Glomerular endothelial cell (primary cell): Measurements from ENCODE around the gene SLC24A3. TPM values are rescaled to one million over a fixed set of nuclear protein-coding genes. Genes with fewer than 3 reads are reported as not detected.

Source experiments
- DNase-seq: peaks from one replicate; pipeline ENCODE4 v3.0.0-alpha.2; 2011; ENCODE audit warnings: low read depth, low spot score; ENCODE audit errors: extremely low read depth
- total RNA-seq: library from RNA; depleted of rRNA; stranded (reverse); fragments of >200 nt; gene quantifications from 2 replicates; pipeline ENCODE4 v1.2.3, GENCODE V29; 2015

Gene SLC24A3
- total RNA-seq, 1 donor from 2014 or later: 0.18 TPM

DNA sequence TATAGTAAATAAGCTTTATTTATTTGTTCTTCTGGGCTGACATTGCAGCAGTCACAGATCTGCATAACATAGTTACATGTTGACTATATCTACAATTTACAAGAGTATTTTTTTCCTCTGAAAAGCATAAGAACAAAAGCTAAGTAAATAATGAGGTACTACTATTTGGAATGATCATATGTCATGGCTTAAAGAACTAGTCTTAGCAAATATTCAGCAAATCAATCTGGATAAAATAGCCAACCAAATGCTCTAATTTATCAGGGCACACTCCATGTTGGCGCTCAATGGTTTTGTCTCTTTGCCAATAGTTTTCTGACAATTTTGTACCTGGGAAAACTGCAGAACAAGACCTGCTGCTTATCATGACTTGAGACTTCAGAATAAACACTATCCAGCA is 312.2 kb downstream of the SLC24A3 start:
- no peak for DNase-seq

DNA sequence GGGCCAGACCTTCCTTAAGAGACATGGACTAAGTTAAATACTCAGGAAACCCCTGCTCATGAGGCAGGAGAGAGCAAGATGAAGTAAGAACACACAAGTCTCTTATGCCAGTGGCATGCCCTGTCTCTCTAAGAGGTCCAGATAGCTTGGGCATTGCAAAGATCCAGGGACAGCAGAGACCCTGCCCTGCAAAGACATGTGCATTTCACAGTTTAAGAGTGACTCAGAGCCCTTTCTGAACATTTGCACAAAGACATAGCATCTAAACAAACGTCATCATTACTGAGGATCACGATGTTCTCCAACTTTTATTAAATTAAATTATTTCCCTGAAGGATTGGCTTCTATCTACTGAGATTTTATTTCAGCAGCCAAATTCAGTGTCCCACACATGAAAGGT is 315.1 kb downstream of the SLC24A3 start:
- no peak for DNase-seq

DNA sequence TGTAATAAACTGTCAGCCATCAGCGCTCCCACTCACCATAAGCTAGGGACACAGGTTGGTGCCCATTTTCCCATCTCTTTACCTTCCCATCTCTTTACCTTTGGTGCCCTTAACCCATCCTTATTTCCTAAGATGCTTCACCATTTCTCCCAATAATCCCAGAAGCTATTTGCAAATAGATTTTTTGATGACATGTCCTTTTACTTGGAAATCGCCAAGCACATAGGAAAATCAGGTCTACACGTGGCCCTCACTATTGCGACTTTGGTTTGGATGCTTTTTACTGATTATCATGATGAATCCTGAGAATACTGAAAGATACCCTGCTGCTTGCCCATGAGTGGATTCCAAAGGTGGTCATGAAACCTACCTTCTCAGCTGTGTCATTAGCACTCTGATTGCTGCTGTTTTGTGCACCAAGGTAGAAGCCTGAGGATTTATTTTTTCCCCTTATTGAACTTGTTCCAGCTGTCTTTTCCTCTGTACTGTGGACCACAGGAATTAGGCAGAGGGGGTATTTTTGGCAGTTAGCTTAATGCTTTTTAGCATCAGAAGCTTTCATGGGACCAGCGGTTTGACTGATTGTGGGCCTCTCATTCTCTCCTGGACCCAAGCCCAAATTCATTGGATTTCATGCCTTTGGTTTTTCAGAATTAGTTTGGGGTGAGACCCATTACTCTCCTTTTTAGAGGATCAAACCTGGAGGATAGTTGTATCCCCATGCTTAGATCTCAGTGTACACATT is 316.0 kb downstream of the SLC24A3 start:
- no peak for DNase-seq

DNA sequence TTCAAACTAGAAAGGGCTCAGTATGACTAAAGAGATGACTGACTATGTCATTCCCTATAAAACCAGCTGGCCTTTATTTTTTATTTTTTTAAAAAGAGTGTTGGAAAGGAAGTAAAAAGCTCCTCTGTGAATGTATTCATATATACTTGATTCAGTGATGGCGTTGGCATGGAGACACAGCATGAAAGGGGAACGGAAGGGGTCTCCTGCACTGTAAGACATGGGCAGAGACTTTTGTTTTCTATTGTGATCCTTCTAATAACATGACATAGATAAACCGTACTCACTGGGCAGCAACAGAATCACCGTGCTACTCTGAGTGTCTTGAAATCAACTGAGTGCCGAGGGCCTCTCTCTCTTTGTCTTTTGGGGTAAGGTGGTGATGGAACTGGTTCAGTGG is 317.6 kb downstream of the SLC24A3 start:
- DNase-seq: no peak

DNA sequence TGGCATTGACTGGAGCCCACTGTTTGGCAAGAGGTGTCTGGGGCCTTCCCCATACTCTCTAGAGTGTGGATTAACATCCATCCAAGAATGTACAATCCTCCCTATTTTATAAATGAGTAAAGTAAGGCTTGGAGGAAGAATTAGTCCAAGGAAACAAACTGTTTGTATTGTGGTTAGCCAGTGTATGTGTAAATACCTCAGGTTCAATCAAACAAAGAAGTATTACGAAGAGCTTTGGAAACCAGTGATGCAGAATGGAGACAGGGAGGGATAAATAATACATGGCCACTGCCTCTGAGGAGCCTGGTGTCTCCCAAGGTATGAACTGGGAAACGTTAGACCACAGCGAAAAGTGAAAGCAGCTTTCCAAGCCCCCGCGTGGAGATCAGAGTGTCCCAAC is 319.0 kb downstream of the SLC24A3 start:
- DNase-seq: no peak

DNA sequence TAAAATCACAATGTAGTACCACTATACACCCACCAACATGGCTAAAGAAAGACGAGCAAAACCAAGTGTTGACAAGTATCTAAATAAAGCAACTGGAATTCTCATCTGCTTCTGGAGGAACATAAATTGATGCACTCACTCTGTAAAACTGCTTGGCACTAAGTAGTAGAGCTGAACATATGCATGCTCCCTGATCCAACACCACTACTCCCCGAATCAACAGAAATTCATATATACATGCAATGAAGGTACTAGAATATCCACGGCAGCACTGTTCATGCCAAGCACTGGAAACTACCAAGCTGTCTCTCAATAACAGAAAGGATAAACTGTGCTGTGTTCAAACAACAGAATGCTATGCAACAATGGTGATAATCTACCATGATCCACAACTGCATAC is 326.1 kb downstream of the SLC24A3 start:
- no peak for DNase-seq

DNA sequence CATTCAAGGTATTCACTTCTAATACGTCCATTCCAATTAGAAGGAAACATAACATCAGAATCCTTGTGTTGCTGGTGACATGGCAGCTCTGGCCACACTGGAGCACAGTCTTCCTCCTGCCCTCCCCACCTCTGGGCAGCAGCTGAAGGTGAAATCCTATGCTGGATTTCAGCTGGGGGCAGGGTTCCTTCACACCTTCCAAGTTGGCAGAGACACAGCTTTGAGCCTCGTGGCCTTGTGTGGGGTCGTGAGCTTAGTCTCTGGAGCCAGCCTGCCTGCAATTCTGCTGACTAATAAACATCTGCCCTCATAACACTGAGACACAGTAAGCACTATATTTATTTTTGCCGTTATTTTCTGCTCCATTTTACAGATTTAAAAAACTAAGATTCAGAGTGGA is 326.7 kb downstream of the SLC24A3 start:
- no peak for DNase-seq

DNA sequence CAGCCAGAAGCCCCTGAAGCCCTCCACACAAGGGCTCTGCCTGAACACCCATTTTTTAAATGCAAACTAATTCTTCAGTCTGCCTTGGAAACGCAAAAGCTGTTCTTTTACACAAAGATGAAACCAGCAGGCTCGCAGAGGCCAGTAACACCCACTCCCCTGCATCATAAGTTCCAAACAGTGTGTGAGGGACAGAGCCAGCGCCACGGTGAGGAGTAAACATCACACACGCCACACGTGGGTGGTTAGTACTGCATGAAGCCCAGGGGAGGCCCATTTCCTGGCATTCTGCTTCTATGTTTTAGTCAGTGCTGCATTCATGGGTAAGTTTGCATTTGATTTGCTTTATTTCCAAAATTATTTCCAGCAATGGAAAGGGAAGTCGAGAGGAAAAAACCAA is 327.9 kb downstream of the SLC24A3 start:
- DNase-seq: no peak

DNA sequence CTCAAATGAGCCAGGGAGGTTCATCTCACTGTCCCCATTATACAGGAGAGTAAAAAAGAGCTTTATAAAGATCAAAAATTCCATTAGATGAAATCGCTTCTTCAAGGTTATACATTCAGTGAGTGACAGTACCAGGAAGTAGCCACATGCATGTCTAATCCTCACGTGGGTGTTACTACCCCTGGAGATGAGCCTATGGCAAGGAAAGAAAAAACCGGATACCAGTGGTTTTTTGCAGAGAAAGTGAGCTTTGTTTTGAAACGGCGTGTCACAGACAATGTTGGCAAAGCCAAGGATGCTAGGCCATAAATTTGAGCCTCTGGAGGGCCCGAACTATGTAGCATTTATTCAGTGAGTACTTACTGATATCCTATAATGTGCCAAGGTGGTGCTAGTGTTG is 330.7 kb downstream of the SLC24A3 start:
- no peak for DNase-seq

DNA sequence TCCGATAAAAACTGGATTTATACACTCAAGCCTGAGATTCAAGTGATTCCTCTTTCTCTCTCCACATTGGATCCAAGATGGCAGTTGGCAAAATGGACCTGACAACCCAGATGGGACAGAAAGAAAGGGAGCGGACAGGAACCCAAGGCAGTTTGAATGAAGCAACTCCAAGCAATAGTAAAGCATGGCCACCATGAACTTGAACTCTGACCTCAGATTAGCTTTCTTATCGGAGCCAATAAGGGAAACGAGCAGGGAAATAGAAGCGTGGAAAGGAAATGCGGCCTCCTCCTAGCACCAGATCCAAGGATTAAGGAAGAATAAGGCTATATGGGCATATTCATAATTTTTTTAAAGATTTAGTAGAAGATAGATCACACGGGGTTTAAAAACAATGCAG is 332.2 kb downstream of the SLC24A3 start:
- DNase-seq: no peak

DNA sequence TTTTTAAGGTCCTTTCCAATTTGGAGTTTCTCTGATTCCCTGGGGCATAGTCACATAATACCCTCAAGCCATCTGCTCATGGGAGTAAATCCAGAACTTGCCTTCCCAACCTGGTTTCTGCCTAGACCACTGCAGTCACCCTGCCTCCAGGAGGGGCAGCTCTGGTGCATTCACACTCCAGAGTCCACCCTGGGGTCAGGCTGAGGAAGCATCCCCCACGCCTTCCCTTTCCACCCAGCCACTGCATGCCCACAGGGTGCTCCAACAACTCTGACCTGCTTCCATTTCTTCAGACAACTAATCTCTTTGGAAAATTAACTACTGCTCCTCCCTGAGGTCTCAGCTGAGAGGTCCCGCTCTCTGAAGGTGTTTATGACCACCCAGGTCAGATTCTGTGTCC is 334.2 kb downstream of the SLC24A3 start:
- no peak for DNase-seq

DNA sequence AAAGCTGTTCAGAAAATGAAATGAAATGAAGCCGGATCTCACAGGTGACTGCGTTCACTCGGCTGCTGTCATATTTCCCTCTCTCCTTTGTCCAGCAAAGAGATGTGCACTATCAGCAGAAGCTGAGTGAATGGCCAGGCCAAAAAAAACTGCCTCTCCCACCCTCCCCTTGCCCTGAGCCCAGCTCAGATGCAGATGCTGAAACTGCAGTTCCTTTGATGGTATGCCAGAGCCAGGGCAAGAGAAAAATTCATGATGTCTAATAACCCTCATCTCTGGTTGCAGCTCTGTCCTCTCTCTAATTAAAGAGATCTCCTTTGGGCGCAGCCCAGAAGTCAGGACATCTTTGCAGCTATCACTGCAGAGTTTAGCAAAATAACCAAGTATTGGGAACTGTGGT is 335.1 kb downstream of the SLC24A3 start:
- DNase-seq: no peak

DNA sequence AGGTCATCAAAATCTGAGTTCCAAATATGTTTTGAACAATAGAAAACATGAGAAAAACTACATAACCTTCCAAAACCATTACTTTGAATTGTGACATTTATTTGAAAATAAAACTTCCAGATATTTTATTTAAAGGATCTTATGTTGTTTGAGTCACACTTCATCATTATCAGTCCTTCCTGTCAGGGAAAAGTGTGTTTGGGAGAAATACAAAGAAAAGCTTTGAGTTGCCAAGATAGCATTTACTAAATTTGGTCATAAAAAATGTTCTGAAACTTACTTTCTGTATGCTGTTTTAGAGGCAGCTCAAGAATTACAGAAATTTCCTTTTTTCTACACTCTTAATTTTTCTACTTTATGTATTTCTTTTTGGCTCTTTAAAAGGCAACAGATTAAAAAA is 337.5 kb downstream of the SLC24A3 start:
- DNase-seq: no peak

DNA sequence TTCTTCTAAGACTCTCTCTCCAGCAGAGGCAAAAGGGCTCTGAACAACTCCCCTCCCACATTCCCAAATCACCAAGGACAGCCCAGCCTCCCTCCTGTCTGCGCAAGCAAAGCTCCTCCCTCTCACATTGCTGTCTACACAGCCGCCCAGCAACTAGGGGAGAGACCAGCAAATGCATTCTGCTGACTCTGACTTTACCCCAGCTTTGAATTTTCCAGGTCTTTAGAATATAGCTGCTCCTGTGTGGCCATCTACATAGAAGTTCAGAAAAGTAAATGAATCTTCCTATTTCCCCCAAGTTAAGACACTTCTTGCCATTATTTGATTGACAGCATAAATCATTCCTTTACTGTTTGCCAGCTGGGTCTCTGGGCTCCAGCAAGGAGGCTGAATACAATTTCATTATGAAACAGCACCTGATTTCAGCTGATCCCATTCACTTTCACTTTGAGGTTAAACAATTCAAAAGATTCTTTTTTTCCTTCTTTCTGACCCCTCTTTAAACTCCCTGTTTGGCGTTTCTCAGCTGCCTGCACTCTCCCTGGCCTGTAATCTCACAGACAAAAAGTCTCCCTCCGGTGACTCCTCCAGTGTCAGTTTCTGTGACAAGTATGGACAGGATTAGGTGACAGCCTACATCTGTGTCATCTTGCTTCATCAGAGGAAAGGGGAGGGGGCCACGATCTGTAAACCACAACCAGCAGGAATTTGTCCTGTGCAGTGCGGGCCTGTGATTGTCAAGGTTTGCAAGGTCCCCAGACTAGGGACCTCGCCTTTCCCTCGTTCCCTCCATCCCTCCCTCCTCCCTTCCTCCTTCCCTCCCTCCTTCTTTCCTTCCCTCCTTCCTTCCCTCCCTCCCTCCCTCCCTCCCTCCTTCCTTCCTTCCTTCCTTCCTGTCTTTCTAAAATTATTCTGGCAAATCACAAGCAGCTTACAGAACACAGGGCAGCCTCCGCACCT is 340.1 kb downstream of the SLC24A3 start:
- DNase-seq: no peak

DNA sequence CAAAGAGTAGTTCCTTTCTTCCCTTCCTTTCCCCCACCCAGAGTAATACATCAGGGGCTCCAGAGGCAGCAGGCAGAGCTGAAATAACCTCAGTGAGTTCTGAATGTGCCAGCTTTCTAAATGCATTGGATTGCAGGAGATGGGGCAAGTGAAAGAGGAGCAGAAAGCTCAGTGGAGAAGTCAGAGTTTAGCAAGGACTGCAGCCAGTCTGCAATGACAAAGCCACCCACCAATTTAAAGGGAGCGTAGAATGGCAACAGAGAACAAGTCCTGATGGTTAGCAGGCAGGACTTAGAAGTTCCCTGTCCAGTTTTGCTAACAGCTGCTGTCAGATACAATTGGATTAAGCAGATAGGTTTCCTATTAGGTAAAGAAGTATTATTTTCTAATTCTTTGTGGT is 342.2 kb downstream of the SLC24A3 start:
- no peak for DNase-seq

DNA sequence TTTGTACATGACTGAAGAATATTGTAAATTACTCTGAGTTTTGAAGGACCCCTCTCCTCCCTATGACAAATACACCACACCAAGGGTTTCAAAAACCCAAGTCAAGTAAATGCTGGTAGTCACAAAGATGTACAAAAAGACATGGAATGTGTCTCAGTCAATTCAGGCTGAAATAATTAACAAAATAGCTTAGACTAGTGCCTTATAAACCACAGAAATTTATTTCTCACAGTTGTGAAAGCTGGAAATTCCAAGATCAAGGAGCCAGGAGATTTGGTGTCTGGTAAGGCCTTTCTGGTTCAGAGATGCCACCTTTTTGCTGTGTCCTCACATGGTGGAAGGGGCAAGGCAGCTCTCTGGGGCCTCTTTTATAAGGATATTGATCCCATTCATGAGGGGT is 343.3 kb downstream of the SLC24A3 start:
- DNase-seq: no peak

DNA sequence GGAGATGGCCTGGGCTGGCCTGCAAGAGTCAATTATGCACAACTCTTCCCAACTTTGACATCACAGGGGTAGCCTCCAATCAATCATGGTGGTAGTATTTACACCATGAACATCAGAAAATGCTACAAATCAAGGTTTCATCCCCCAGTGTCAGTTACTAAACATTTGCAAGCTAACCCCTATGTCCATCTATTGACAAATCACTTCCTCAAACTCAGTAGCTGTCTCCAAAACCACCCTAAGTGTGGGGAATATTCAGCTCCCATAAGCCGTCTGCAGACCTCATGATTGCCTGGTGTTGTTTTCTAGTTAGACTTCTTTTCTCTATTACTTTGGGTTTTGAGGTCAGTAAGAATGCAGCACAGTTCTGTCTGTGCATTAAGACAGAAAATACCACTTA is 344.8 kb downstream of the SLC24A3 start:
- DNase-seq: no peak

DNA sequence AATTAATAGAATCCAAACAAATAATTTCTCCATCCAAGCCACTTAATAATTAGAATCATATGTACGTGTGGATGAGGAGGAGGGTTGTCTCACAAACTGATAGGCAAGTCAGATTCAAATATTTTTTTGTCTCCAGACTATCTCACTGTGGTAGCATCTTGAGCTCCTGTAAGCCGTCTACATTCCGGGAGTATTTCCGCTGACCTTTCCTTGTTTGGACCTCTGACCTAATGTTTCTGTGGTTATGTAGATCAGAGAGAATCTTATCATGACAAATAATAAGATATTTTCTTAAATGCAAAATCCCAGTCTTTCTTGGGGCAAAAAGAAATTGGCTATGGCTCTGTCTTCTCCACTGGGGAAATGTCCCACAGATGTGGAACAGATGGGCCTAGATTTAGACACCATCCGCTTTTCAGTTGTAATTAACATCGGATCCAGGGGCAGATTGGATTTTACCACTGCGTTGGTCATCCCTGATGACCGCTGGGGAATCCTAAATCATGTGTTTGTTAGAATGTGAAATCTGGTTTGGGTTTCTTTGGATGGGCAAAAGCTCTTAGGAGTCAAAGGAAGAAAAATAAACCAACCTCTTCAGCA is 348.5 kb downstream of the SLC24A3 start:
- no peak for DNase-seq

DNA sequence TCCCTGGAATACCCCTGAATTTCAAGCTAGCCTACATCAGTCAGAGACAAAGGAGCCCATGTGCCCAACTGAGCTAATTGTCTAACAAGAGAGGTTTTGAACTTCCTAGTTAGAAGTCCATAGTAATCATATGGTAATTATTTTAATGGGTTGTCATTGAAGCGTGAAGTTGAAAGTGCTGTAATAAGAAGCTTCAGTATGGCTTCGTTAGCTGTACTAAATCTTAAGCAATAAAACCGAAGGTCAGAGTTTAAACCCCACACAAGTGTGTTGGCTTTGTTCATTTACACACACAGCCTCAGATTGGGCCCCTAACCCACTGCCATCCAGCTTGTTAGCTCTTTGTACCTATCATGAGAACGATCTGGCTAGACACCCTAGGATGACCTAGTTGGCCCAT is 350.0 kb downstream of the SLC24A3 start:
- DNase-seq: no peak

DNA sequence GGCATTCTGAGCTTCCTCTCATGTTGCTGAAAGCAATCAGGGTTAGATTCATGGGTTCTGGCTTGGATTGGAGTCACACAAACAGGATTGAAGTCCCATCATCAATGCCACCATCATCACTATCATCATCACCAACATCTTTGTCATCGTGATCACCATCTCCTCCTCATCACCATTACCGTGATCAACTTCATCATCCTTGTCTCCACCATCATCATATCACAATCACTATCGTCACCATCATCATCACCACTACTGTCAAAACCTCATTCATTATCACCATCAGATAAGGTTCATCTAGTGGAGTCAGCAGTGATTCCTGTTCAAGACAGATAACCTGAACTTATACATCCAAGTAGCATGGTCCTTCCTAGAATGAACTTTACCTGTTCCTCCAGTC is 351.8 kb downstream of the SLC24A3 start:
- no peak for DNase-seq

DNA sequence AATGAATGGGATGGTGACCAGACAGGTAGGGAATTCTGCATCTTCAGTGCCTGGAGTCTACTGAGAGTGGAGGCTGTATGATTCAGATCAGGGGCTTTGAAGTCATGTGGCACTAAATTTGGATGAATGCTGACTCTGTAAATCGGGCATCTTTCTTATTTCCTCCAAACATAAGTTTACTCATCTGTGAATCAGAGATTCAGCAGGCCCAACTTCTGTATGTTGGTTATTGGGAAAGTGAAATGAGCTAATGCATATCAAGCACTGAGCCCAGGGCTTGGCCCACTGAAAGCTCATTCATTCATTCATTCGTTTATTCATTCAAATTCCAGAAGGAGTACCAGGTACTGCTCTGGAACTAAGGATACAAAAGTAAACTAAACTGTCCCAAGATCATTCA is 353.3 kb downstream of the SLC24A3 start:
- DNase-seq: no peak
